Umbilical cord (tissue), 2 donors: ENCODE measurements around the gene ATP2B2. TPM values are rescaled to one million over a fixed set of nuclear protein-coding genes. Genes with fewer than 3 reads are reported as not detected.
A peak's percentile ranks its signal among the peaks of the same experiment; 100 is the strongest.

Source experiments
- DNase-seq: peaks from one replicate; pipeline ENCODE4 v3.0.0-alpha.2; 2015; ENCODE audit warnings: low spot score
- total RNA-seq: library from RNA; depleted of rRNA; stranded (reverse); fragments of >200 nt; gene quantifications from one replicate; pipeline ENCODE4 v1.2.3, GENCODE V29; 2014; ENCODE audit warnings: low replicate concordance; ENCODE audit not compliant: insufficient read depth

ATP2B2 gene
- total RNA-seq, 1 donor from 2014 or later, result 1.4 TPM

DNA sequence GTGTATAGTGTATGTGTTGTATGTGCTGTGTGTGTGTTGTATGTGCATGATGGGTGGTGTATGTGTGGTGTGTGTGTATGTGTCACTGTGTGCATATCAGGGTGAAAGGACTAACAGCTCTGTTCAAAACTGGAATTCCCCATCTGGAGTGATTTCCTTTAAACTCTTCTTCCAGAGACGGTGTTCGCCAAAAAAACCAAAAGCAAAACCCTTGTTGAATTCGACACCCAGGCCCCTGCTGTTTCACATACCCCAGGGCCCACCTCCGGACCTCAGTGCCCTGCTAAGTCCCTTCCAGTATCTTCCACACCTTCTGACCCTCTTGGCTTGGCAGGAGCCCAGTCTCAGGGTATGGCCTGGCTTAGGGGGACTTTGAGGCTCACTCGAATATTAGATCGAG is 139.6 kb downstream of the ATP2B2 start:
- DNase-seq, result no peak

DNA sequence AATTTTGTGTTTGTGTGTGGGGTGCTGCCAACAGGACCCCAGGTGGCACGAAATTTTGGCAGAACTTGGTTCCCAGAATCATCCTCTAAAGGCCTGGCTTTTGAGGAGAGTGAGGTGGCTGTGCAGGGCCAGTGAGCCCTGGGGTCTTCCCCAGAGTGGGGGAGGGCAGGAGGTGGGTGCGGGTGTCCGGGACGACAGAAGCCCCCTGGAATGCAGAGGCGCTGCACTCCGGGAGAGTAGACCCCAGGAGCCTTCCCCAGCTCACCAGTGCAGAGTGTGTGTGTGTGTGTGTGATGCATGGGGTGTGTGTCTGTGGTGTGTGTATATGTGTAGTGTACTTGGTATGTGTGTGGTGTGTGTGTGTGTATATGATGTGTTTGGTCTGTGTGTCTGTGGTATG is 140.1 kb downstream of the ATP2B2 start:
- no peak for DNase-seq

DNA sequence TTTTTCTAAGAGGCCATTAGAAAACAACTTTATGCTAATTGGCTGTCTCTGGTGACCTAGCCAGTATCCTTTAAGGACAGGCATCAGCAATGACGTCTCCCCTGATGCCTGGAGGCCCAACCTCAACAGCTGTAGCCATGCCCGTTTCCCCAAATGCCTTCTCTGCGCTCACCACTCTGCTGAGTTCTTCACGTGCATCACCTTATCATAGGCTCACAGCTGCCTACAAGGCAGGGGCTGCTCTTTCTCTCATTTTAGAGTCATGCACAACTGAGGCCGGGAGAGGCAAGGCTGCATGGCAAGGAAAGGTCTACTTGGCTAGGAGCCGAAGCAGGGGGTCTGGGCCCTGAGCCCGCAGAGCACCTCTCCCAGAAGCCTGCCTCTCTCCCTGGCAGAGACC is 140.6 kb downstream of the ATP2B2 start:
- DNase-seq, result no peak

DNA sequence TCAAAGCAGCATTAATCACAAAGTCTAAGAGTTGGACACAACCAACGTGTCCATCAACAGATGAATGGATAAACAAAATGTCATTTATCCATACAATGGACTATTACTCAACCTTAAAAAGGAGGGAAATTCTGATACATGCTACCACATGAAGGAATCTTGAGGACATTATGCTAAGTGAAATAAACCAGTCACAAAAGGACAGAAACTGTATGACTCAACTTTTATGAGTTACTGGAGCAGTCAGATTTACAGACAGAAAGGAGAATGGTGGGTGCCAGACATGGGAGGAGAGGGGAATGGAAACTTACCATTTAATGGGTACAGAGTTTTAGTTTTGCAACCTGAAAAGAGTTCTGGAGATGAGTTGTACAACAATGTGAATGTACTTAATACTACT is 141.5 kb downstream of the ATP2B2 start:
- no peak for DNase-seq

DNA sequence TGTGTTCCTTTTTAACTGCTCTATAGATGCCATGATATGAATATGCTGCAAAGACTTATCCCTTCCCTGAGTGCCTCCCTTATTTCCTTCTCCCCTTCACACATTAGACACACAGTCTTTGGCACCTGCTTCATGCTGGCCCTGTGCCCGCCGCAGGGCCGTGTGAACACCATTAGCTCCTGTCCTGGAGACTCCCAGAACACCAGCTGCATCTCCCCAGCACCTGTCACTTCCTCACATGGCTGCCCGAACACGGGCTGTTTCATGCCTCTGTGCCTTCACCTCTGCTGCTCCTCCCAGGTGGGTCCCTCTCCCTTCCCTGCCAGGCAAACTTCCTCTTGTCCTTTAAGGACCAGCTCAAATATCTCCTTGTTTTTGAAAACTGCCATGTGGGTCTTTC is 144.0 kb downstream of the ATP2B2 start:
- DNase-seq, result no peak

DNA sequence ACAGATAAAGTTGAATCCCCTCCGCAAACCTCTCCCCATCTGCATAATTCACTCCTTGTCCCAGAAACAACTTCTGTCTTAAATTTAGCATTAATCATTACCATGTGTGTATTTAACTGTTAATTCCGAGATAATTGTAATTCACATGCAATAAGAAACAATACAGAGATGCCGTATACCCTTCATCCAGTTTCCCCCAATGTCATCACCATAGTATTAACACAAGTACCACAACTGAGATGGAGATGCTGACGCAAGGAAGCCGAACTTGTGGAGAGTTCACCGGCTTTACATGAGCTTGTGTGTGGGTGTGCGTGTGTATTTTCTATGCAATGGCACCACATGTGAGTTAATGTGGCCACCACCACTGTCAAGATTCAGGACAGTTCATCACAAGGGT is 144.9 kb downstream of the ATP2B2 start:
- no peak for DNase-seq

DNA sequence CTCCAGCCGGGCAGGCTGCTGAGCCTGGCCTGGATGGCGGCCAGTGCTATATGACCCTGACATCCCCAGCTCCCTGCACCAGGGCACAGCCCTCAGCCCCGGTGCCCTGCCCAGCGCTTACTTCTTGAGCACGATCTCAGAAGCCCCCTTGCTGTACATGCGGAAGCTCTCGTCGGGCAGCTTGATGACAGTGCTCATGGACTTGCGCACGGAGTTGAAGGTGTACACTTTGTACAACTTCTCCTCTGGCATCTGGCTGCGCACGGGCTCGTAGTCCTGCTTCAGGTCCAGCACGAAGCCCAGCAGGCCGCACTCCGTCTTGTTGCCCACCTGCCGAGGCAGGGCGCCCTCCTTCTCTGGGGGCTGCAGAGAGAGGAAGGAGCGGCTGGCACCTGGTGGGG is 145.6 kb downstream of the ATP2B2 start:
- DNase-seq, result no peak

DNA sequence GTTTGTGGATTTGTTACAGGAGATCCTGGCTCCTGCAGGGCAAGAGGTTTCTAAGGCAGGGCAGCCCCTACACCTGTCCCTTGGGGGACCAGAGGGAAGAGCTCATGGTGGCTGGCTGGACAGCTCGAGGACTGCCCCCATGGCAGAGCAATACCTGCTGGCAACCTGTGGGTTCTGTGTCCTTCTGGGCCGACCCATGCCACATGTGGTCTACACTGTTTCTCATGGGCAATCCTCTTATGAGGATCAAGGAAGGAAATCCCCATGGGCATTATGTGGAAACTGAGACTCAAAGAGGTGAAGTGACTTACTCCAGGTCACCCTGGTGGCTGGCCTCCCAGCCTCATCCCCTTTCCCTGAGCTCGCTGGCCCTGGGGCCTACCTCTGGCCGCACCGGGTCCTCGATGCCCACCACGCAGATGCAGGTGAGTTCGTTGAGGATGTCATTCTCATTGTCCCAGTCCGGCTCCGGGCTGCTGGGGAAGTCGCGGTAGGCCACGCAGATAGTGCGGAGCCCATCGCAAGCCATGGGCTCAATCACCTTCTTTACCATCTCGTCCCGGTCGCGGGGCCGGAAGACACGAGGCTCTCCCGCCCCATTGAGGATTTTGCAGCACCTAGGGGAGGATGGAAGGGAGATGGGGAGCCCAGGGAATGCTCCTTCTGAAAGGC is 146.9 kb downstream of the ATP2B2 start:
- DNase-seq, result no peak

DNA sequence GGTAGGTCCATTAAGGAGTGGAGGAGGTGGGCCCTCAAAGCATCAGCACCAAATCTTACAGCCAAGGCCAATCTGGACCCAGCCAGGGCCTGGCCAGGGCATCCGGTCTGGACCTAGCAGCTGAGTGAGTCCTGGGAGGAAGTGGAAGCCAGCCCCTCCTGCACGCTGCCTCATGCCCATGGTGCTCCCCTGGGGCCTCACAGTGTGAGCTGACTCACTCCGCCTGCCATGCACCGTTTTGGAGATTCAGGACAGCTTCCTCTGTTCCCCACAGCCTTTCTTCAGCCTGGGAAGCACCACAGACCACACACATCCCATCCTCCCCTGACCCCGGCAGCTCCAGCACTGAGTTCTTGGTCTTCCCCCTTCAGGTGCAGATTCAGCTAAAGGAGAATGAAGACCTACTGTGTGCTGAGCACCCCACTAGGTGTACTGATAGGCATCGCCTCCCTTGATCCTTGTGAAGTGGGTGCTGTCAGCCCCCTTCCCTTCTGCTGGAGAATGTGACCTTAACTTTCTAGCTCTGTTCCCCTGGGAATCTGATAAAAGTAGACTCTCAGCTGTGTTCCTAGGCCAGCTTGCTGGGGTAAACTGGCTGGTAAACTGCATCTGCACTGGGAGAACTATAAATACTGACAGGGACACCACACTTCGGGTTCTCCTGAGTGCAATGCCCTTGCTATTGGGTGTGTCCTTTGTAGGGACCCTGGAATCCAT is 147.6 kb downstream of the ATP2B2 start:
- DNase-seq, result peak; percentile 66

DNA sequence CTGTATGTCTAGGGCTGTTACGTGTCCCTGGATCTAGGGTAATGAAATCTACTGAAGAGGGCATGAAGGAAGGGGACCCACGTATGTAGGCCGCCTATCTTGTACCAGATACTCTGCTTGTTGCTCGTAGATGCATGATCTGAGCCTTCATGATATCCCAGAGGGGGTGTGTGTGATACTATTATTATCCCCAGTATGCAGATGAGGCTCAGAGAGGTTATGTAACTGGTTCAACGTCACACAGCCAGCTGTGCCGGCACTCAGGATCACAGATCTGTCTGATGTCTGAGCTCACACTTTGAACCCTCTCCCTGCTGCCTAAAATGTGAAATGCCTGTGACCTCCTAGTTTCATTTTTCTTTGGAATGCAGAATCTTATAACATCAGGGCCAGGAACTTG is 148.3 kb downstream of the ATP2B2 start:
- DNase-seq, result no peak

DNA sequence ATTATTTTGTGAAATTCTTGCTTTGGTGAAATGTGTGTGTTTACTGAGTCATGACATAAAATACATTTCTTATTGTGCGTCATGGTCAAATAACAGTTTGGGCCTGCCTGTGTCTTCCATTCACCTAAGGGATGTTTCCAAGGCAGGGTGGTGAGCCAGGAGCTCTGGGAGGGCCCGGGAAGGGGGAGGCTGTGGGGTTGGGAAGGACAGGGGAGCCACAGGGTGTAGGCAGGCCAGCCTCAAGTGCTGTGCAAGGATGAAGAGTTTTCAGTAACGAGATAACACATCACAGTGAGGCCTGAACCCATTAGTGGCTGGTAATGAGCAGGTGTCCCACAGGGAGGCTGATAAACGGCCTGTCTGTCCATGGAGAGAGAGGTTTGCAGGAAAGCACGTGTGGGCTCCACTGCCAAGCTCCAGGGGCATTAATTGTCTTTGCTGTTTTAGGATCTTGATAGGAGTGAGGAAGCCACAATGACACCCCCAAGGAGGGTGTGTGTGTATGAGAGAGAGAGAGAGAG is 148.9 kb downstream of the ATP2B2 start:
- no peak for DNase-seq

DNA sequence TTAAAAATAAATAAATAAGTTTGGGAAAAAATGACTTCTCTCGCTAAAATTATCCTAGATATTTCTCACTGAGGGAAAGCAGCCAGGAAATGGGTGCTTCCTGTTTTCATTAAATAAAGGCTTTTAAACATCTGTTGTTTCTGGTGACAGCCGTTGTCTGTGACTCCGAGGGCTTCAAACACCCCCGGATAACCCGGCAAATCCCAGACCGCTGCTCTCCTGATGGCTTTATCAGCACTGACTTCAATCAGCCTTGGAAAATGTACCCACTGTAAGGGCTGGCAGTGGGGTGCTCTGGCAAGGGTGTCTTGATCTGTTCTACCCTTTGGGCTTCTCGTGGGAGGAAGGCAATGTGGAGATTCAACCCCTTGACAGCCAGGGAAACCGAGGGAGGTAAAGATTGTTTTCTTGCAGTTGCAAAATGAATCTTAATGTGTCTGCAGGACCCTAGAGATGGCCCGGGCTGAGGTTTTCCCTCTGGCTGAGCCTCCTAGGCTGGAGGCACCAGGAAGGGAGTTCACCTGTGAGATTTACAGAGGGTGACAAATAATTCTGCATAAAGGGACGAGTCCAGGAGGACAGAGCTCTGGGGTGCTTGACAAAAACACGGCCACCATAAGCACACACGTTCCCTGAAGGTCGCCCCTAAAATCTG is 150.9 kb downstream of the ATP2B2 start:
- no peak for DNase-seq

DNA sequence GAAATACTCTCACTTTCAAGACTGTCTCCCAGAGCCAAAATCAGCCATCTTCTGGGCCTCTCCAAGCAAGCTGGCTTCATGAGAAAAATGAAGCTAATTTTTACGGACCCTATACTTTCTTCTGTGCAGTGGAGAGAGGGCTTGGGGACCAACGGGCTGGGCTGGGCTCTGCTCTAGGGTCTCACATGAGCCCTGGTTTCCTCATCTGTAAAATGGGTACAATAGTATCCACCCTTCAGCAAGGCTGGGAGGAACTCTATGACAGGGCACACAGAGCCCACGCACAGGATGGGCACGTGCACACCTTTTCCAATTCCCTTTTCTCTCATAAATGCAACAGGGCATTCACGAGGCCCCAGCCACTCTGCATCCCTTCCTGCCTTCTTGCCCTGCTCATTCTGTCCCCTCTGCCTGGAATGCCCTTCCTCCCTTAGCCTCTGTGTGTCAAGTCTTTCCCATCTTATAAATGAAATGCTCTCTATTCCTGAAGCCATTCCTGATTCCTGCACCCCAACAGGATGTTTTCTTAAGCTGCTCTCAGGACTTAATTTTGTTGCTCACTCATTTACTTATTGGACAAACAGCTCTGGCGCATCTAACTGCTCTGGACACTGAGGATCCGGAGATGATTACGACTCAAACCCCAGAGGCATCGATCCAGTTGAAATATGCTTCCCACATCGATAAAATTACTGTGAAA is 151.6 kb downstream of the ATP2B2 start:
- DNase-seq, result no peak

DNA sequence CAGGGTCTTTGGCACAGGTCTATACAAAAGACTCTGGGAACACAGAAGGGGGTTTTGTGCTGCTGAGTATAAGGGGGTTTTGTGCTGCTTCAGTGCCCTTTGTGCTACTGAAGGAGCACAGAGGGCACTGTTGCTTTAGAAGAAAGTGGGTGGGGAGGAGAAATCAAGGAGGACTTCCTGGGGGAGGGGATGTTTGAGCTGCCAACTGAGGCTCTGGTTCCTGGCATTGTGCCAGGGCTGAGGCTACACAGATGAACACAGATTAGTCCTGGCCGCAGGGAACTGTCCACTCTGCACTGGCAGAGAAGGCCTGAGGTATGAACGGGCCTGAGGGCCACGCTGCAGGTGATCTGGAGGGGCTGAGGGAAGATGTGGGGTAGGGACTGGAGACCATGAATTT is 152.2 kb downstream of the ATP2B2 start:
- no peak for DNase-seq

DNA sequence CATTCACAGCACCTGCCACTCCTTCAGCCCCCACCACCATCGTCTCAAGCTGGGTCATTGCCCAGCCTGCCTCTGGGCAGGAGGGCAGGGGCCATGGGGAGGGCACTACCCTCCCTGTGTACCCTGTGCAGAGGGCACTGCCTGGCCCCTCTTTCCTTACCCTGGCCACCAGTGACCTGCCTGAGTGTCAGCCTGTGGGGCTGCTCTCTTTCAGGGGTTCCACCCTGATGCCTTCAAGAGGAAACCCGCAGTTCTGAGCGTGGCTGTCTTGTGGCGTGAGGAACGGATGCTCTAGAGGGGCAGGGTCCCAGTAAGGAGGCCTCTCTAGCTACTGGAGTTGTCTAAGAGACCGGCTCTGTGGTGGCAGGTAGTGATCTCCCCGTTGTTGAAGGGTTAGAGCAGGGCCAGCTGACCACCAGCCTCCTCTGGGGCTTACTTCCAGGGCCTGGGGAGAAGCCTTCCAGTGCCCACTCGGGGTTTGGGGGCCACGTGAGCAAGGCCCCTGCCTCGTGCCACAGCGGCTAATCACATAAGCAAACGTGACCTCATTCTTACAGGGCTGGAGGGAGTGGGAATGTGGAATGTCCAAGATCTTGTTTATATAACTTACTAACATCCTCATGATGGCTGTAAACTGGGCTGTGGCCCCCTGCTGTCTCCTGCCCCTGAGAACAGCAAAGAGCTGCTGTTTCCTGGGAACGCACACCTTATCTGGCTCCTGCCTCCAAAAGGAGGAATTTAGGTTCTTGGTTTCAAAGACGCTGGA is 153.1 kb downstream of the ATP2B2 start:
- no peak for DNase-seq

DNA sequence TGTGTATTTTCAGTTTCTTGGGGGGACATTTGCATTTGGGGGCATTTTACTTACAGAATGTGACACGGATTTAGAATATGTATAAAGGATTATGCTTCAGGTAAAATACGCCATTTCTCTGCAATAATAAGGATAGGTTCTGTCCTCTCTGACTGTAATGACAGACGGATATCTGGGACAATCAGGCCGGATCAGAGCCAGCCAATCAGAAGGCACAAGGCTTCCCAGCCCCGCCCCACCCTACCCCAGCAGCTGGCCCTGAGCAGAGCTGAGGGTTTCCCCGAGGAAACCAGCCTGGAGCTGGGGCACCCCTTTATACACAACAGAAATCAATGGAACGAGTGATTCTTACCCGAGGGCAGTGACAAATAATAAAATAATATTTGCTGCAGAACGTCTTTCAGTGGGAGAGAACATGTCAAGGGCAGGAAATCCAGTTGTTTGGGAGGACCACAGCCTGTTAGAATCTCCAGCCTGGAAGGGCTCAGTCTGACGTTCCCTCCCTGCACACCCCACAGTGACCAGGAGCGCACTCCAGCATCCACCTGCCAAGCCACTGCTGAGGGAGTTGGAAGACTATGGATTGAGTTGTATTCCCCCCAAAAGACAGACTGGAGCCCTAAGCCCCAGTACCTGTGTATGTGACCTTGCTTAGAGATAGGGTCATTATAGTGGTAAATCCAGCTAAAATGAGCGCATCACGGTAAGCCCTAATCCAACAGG is 154.2 kb downstream of the ATP2B2 start:
- DNase-seq, result no peak

DNA sequence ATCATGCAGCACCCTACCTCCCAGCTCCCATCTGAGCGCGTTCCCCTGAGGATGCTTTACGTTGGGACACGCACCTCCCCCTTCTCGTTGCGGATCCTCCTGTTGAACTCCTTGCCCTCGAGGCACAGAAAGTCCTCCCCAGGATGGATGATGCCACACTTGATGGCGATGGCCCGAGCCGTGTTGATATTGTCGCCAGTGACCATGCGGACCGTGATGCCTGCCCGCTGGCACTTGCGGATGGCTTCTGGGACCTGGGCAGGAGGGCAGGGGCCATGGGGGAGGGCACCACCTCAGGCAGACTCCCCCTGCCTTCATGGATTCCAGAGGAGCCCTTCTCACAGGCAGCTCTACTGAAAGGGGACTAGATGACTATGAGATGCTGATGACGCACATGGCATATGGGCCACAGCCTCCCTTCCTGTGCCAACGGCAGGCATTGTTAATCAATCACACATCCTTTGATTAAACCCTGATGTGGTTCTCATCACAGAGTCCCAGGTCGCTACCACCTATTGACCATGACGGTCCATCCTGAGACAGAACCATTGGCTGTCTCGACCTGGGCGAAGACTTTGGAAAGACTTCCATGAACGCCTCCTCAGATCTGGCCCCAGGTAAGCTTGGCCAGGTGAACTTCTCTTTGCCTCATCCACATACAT is 154.9 kb downstream of the ATP2B2 start:
- no peak for DNase-seq

DNA sequence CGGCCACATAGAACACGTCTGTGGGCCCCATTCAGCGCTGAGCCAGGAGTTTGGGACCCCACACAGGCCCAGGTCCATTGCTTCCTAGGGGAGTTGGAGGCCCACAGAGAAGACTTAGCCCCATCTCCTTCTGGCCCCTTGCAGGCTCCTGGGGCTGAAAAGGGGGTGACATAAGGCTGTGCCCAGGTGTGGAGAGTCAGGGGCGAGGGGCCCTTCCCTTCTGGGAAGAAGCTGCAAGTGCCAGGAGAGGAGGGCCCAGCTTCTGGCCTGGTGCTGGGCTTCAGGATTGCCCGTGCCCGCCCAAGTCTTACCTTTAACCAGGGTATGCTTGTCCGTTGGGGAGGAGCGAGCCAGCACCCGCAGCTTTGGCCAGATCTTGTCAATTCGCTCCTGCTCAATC is 155.6 kb downstream of the ATP2B2 start:
- DNase-seq, result no peak

DNA sequence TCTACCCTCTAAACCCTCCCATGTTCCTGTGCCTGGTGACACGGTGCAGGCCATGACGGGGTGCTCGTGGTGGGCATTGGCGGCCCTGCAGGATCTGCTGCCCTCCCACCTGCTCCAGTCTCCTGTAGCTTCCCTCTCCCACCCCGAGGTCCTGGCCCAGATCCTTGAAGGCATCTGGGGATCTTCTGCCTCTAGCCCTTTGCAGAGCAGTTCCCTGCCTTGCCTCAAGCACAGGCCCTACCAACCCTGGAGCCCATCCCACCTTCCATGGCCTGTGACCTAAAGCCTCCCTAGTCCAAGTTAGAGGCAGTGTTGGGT is 157.0 kb downstream of the ATP2B2 start:
- no peak for DNase-seq

DNA sequence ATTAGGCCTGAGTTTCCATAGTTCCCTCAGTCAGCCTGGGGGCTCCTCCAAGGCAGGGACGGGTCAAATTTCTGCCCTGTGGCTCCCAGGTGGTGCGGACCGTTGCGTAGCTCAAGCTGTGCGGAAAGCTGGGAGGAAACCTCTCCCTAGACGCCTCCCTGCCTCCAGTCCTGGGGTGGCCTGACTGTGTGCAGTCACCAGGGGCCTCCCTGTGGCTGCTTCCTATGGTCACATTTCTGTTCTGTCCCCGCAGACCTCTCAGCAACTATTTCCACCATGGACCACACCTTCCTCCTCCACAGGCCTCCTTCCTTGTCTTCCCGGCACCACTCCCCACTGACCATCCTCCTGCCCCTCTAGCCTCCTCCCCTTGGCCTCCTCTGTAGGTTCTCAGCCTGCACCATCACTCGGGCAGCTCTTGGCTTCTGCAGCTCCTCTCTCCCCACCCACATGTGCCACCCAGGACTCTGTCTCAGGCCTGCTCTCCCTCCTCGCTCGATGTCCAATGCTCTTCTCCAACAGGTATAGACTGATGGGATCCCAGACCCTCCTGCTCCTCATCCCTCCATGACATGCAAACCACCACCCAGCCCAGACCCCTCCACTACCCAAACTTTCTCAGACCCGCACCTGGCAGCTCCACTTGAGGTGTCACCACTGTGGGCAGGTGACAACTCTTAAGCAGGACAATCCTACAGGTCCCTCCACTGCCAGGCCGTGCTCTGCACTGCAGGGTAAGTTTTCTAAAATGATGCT is 157.6 kb downstream of the ATP2B2 start:
- DNase-seq, result no peak
